ENCODE measurements around the gene BMPR1B. TPM values are rescaled to one million over a fixed set of nuclear protein-coding genes. Genes with fewer than 3 reads are reported as not detected.

The BMPR1B gene
- total and polyA plus RNA-seq, 2 of the 8 experiments (the other 6 are each of a cell fraction or from before 2014, with no cell fraction given) = 0.14 to 1.1 TPM

GRCh38 chr4:94889946-94890345, 132.2 kb downstream of the BMPR1B start:
- WGBS, 2 experiments (ENCODE audit: extremely low coverage in 1 of 2, insufficient coverage in 1 of 2, insufficient read length in 1 of 2, insufficient replicate concordance in 2 of 2, low coverage in 1 of 2, low lambda C conversion rate in 2 of 2, missing lambda C conversion rate in 1 of 2) = 65% methylated on average over 3 of the region's 3 CpGs; no CpG with 5 or more reads in 1 of the 2 experiments
- Histone ChIP-seq H3K27me3 (replicated peaks in 1 of 4; ENCODE audit: control insufficient read depth in 3 of 4, extremely low read depth in 1 of 4, insufficient read depth in 3 of 4, low read length in 3 of 4) (no peaks in the 10 kb centered on the region), H3K9me3 (ENCODE audit: insufficient read depth in 2 of 2, low read depth in 1 of 2, low read length in 1 of 2) (peaks cover 4 to 6% of the 10 kb centered on the region in 2 experiments; a peak in 3 of 4 replicates), H4K20me1 (replicated peaks in 1 of 2; ENCODE audit: control insufficient read depth in 1 of 2, insufficient read depth in 2 of 2, low read length in 2 of 2) (no peaks in the 10 kb centered on the region), H3K14ac (ENCODE audit: insufficient read length) (no peak overlapping the region), H3K4me1 (replicated peaks in 1 of 4; ENCODE audit: control insufficient read depth in 3 of 4, insufficient read depth in 4 of 4, low read length in 3 of 4) (peaks cover 0 to 7% (median 3%) of the 10 kb centered on the region in 4 experiments; a peak in 3 of 7 replicates), H3K4ac (replicated peaks; ENCODE audit: insufficient read length, low read depth, low read length) (no peak overlapping the region), H4K8ac (ENCODE audit: extremely low read depth, insufficient read depth, low read length) (no peak overlapping the region), H2BK15ac (ENCODE audit: low read length) (no peak overlapping the region), H3K27ac (ENCODE audit: low read depth, low read length) (no peak overlapping the region), H4K5ac (ENCODE audit: insufficient read length, low read depth, low read length) (no peak overlapping the region), H3K23ac (ENCODE audit: insufficient read length) (no peak overlapping the region), H3K4me3 (ENCODE audit: extremely low read depth in 1 of 4, insufficient read depth in 2 of 4, low read depth in 3 of 4, low read length in 4 of 4) (no peak overlapping the region), H3K4me2 (ENCODE audit: insufficient read depth in 1 of 2, low read depth in 2 of 2, low read length in 2 of 2) (no peak overlapping the region), H2BK20ac (ENCODE audit: low read length) (no peak overlapping the region), H3K18ac (ENCODE audit: extremely low read depth, low read length) (no peak overlapping the region), H2BK12ac (ENCODE audit: low read depth, low read length) (no peak overlapping the region), H2AFZ (ENCODE audit: low read length) (peak overlapping the region; percentile 71; the same call in 1 of the 2 replicates), H3K36me3 (ENCODE audit: control insufficient read depth in 2 of 4, insufficient read depth in 4 of 4, low read length in 3 of 4) (no peaks in the 10 kb centered on the region), H2AK5ac (ENCODE audit: low read depth, low read length) (no peak overlapping the region), H3K23me2 (ENCODE audit: low read depth, low read length) (no peaks in the 10 kb centered on the region), H2BK5ac (ENCODE audit: low read depth, low read length) (no peak overlapping the region), H3K79me2 (ENCODE audit: control insufficient read depth in 1 of 2, insufficient read depth in 2 of 2, low read length in 2 of 2) (no peaks in the 10 kb centered on the region), H3K56ac (replicated peaks; ENCODE audit: insufficient read length, low read depth, low read length) (no peak overlapping the region), H3K9ac (replicated peaks in 1 of 4; ENCODE audit: extremely low read depth in 1 of 4, low read depth in 3 of 4, low read length in 3 of 4) (no peak overlapping the region), H4K91ac (replicated peaks; ENCODE audit: insufficient read length, low read length) (no peak overlapping the region), H2BK120ac (replicated peaks; ENCODE audit: low read depth, low read length) (no peak overlapping the region), H3K79me1 (ENCODE audit: low read depth, low read length) (no peaks in the 10 kb centered on the region)
- no peak for FAIRE-seq
- POLR2A ChIA-PET (ENCODE audit: partially characterized antibody) = no interaction called here
- CTCF ChIA-PET (ENCODE audit: partially characterized antibody) = no interaction called here
- DNase-seq (ENCODE audit: low read depth in 1 of 2, low spot score in 2 of 2) = no peak
- TF ChIP-seq CTBP2 (IDR thresholded peaks at IDR 0.05; ENCODE audit: borderline replicate concordance, insufficient read depth, insufficient read length, low read length) = no peak
- TF ChIP-seq POU5F1 (IDR thresholded peaks at IDR 0.05; ENCODE audit: low read depth, low read length) = no peak
- no peak for TF ChIP-seq KDM5A (IDR thresholded peaks at IDR 0.05; ENCODE audit: low read length)
- TF ChIP-seq SP2 (IDR thresholded peaks at IDR 0.05; ENCODE audit: low read length) = no peak
- TF ChIP-seq SAP30 (IDR thresholded peaks at IDR 0.05; ENCODE audit: insufficient read depth, insufficient replicate concordance, low read length) = no peak
- TF ChIP-seq BCL11A (IDR thresholded peaks at IDR 0.05; ENCODE audit: low read depth in 2 of 2, low read length in 2 of 2) = no peak
- TF ChIP-seq TBP (IDR thresholded peaks at IDR 0.05; ENCODE audit: low read depth, low read length) = no peak
- TF ChIP-seq CEBPB (IDR thresholded peaks at IDR 0.05; ENCODE audit: low read depth, low read length) = no peak
- no peak for TF ChIP-seq RXRA (IDR thresholded peaks at IDR 0.05; ENCODE audit: insufficient read depth, low read depth, low read length)

All from H1 (cell line).